ENCODE data around the gene BAIAP2L2.

DNA sequence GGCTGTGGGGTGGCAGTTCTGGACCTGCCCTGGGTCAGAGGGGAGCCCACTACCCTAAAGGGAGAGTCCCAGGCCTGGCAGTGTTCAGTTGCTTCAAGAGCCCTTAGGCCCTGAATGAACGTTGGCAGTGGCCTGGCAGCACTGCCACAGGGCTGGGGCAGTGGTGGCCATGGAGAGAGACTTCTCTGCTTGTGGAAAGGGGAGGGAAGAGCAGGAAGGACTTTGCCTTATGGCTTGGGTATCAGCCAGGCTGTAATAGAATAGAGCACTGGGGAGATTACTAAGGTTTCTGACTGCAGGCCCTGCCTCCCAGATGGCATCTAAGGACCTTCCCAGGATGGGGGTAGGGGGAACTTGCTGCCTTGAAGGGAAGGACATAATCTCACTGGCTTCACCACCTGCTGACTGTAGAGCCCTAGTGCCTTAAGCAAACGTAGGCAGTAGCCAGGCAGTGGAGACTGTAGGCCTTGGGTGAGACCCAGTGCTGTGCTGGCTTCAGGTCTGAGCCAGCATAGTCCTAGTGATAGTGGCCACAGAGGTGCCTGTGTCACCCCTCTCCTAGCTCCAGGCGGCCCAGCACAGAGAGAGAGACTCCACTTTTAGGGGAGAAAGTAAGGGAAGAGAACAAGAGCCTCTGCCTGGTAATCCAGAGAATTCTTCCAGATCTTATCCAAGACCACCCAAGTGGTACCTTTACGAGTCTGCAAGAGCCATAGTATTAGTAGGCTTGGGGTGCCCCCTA is 43.5 kb upstream of the BAIAP2L2 start:
- TF ChIP-seq CTCF (IDR thresholded peaks at IDR 0.05) (no peak), POLR2A (IDR thresholded peaks at IDR 0.05) (no peak)

Data from prostate gland (tissue), 2 donors.